ENCODE results near the gene CASK.

Gene CASK

GRCh38 chrX:41707218-41707617, 216.1 kb downstream of the CASK start:
- Histone ChIP-seq H3K4me3 (ENCODE audit: low read depth in 1 of 2, low read length in 2 of 2) (no peak overlapping the region), H3K27me3 (ENCODE audit: control insufficient read depth in 1 of 2, insufficient read depth in 2 of 2, low read length in 2 of 2) (no peaks in the 10 kb centered on the region), H3K27ac (ENCODE audit: low read depth, low read length) (no peak overlapping the region), H3K9ac (ENCODE audit: low read depth in 1 of 2, low read length in 2 of 2) (no peak overlapping the region), H3K9me3 (ENCODE audit: control insufficient read depth in 1 of 2, low read length in 2 of 2) (no peaks in the 10 kb centered on the region), H3K36me3 (ENCODE audit: control insufficient read depth in 1 of 2, insufficient read depth in 2 of 2, low read length in 2 of 2) (no peaks in the 10 kb centered on the region), H3K4me1 (ENCODE audit: control insufficient read depth in 1 of 2, insufficient read depth in 2 of 2, low read length in 2 of 2) (no peaks in the 10 kb centered on the region)

GRCh38 chrX:41705680-41706374, 217.5 kb downstream of the CASK start:
- no peaks in the 10 kb centered on the region for H3K9me3 ChIP-seq (ENCODE audit: control insufficient read depth in 1 of 2, low read length in 2 of 2)
- no peak overlapping the region for H3K27ac ChIP-seq (ENCODE audit: low read depth, low read length)
- no peaks in the 10 kb centered on the region for H3K4me1 ChIP-seq (ENCODE audit: control insufficient read depth in 1 of 2, insufficient read depth in 2 of 2, low read length in 2 of 2)
- no peak overlapping the region for H3K4me3 ChIP-seq (ENCODE audit: low read depth in 1 of 2, low read length in 2 of 2)
- H3K9ac ChIP-seq (ENCODE audit: low read depth in 1 of 2, low read length in 2 of 2): no peak overlapping the region
- no peaks in the 10 kb centered on the region for H3K36me3 ChIP-seq (ENCODE audit: control insufficient read depth in 1 of 2, insufficient read depth in 2 of 2, low read length in 2 of 2)
- no peaks in the 10 kb centered on the region for H3K27me3 ChIP-seq (ENCODE audit: control insufficient read depth in 1 of 2, insufficient read depth in 2 of 2, low read length in 2 of 2)

- Histone ChIP-seq H3K4me1 (ENCODE audit: control insufficient read depth in 1 of 2, insufficient read depth in 2 of 2, low read length in 2 of 2) (no peaks in the 10 kb centered on the region), H3K27ac (ENCODE audit: low read depth, low read length) (no peak overlapping the region), H3K36me3 (ENCODE audit: control insufficient read depth in 1 of 2, insufficient read depth in 2 of 2, low read length in 2 of 2) (no peaks in the 10 kb centered on the region), H3K27me3 (ENCODE audit: control insufficient read depth in 1 of 2, insufficient read depth in 2 of 2, low read length in 2 of 2) (no peaks in the 10 kb centered on the region), H3K4me3 (ENCODE audit: low read depth in 1 of 2, low read length in 2 of 2) (no peak overlapping the region), H3K9ac (ENCODE audit: low read depth in 1 of 2, low read length in 2 of 2) (no peak overlapping the region), H3K9me3 (ENCODE audit: control insufficient read depth in 1 of 2, low read length in 2 of 2) (no peaks in the 10 kb centered on the region)
Measured at GRCh38 chrX:41705042-41705441, 218.3 kb downstream of the CASK start.

DNA sequence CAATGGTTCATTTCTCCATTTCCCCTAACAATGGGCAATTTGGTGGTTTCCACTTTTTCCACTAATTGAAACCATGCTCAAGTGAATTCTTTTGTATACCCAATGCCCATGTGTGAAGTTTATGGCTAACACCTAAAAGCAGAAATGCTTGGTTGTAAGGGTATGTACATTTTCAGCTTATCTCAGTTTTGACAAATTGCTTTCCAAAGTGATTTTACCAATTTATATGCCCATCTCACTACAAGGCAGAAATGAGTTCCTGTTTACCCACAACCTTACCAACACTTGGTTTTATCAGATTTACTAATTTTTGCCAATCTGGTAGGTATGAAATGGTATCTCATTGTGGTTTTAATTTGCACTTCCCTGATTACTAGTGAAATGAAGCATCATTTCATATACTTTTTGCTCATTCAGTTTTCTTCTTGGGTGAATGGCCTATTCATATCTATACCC, 219.8 kb downstream of the CASK start:
- H3K36me3 ChIP-seq (ENCODE audit: control insufficient read depth in 1 of 2, insufficient read depth in 2 of 2, low read length in 2 of 2): no peaks in the 10 kb centered on the region
- H3K27ac ChIP-seq (ENCODE audit: low read depth, low read length): no peak overlapping the region
- no peak overlapping the region for H3K9ac ChIP-seq (ENCODE audit: low read depth in 1 of 2, low read length in 2 of 2)
- H3K4me3 ChIP-seq (ENCODE audit: low read depth in 1 of 2, low read length in 2 of 2): no peak overlapping the region
- H3K27me3 ChIP-seq (ENCODE audit: control insufficient read depth in 1 of 2, insufficient read depth in 2 of 2, low read length in 2 of 2): no peaks in the 10 kb centered on the region
- H3K4me1 ChIP-seq (ENCODE audit: control insufficient read depth in 1 of 2, insufficient read depth in 2 of 2, low read length in 2 of 2): peaks cover 0 to 3% of the 10 kb centered on the region in 2 donors
- no peaks in the 10 kb centered on the region for H3K9me3 ChIP-seq (ENCODE audit: control insufficient read depth in 1 of 2, low read length in 2 of 2)

DNA sequence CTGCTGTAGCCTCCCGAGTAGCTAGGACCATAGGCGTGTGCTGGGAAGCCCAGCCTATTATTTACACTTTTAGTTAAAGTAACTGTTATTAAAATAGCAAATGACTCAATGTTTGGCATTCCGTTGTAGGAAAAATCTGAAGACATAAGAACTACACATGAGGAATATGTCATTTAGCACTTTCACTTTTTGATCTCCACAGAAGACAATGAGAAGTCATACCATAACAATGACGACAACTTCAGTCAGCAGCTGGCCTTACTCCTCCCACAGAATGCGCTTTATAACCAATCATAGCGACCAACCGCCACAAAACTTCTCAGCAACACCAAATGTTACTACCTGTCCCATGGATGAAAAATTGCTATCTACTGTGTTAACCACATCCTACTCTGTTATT, 227.9 kb downstream of the CASK start:
- no peak overlapping the region for H3K9ac ChIP-seq (ENCODE audit: low read depth in 1 of 2, low read length in 2 of 2)
- H3K9me3 ChIP-seq (ENCODE audit: control insufficient read depth in 1 of 2, low read length in 2 of 2): no peaks in the 10 kb centered on the region
- H3K27me3 ChIP-seq (ENCODE audit: control insufficient read depth in 1 of 2, insufficient read depth in 2 of 2, low read length in 2 of 2): no peaks in the 10 kb centered on the region
- peaks cover 0 to 6% of the 10 kb centered on the region in 2 donors for H3K4me1 ChIP-seq (ENCODE audit: control insufficient read depth in 1 of 2, insufficient read depth in 2 of 2, low read length in 2 of 2)
- H3K4me3 ChIP-seq (ENCODE audit: low read depth in 1 of 2, low read length in 2 of 2): no peak overlapping the region
- no peak overlapping the region for H3K27ac ChIP-seq (ENCODE audit: low read depth, low read length)
- peaks cover 0 to 3% of the 10 kb centered on the region in 2 donors for H3K36me3 ChIP-seq (ENCODE audit: control insufficient read depth in 1 of 2, insufficient read depth in 2 of 2, low read length in 2 of 2)

GRCh38 chrX:41693024-41693423, 230.3 kb downstream of the CASK start:
- Histone ChIP-seq H3K27ac (ENCODE audit: low read depth, low read length) (no peak overlapping the region), H3K36me3 (ENCODE audit: control insufficient read depth in 1 of 2, insufficient read depth in 2 of 2, low read length in 2 of 2) (peaks cover 0 to 3% of the 10 kb centered on the region in 2 donors), H3K27me3 (ENCODE audit: control insufficient read depth in 1 of 2, insufficient read depth in 2 of 2, low read length in 2 of 2) (no peaks in the 10 kb centered on the region), H3K9ac (ENCODE audit: low read depth in 1 of 2, low read length in 2 of 2) (no peak overlapping the region), H3K9me3 (ENCODE audit: control insufficient read depth in 1 of 2, low read length in 2 of 2) (no peaks in the 10 kb centered on the region), H3K4me1 (ENCODE audit: control insufficient read depth in 1 of 2, insufficient read depth in 2 of 2, low read length in 2 of 2) (peaks cover 0 to 3% of the 10 kb centered on the region in 2 donors), H3K4me3 (ENCODE audit: low read depth in 1 of 2, low read length in 2 of 2) (no peak overlapping the region)

DNA sequence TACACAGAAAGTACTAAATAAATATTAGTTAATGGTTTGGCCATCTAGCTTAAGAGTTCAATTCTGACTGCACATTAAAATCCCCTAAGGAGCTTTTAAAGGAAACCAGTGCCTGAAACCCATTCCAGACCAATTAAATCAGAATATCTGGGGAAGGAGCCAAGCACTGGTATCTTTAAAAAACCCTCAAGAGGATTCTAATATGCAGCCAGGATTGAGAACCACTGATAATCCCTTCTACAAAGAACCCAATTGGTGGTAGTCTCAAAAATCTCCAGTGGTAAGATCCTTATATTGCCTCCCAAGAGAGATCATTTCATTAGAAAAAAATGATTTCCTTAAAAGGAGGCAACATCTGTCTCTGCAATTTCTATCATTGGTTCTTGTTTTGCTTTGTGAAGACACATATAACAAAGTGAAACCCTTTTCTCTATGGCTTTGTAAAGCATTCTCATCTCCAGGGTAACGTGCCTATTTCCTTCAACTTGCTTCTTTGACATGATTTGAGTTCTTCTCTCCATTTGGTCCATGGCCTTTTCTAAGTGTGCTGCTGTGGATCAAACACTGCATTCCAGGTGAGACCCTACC, 231.1 kb downstream of the CASK start:
- Histone ChIP-seq H3K4me3 (ENCODE audit: low read depth in 1 of 2, low read length in 2 of 2) (no peak overlapping the region), H3K9ac (ENCODE audit: low read depth in 1 of 2, low read length in 2 of 2) (no peak overlapping the region), H3K27me3 (ENCODE audit: control insufficient read depth in 1 of 2, insufficient read depth in 2 of 2, low read length in 2 of 2) (no peaks in the 10 kb centered on the region), H3K36me3 (ENCODE audit: control insufficient read depth in 1 of 2, insufficient read depth in 2 of 2, low read length in 2 of 2) (peaks cover 0 to 3% of the 10 kb centered on the region in 2 donors), H3K4me1 (ENCODE audit: control insufficient read depth in 1 of 2, insufficient read depth in 2 of 2, low read length in 2 of 2) (peaks cover 0 to 3% of the 10 kb centered on the region in 2 donors), H3K27ac (ENCODE audit: low read depth, low read length) (no peak overlapping the region), H3K9me3 (ENCODE audit: control insufficient read depth in 1 of 2, low read length in 2 of 2) (no peaks in the 10 kb centered on the region)

DNA sequence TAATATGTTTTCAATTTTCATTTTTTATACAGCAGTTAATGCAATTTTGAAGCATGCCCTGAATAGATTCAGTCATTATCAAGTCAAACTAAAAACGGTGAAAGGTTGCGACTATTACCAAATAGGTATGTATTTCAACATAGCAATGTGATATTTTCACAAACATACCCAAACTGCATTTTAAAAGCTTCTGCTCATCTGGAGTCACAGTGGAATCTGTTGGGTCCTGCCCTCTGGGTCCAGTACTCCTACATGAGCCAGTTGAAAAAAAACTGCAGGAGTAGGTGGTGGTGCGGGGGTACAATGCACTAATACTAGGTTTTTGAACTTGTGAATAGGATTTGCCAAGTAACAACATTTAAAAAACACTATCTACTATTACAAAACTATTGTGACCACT, 233.6 kb downstream of the CASK start:
- no peak overlapping the region for H3K9ac ChIP-seq (ENCODE audit: low read depth in 1 of 2, low read length in 2 of 2)
- H3K27me3 ChIP-seq (ENCODE audit: control insufficient read depth in 1 of 2, insufficient read depth in 2 of 2, low read length in 2 of 2): no peaks in the 10 kb centered on the region
- peaks cover 0 to 3% of the 10 kb centered on the region in 2 donors for H3K4me1 ChIP-seq (ENCODE audit: control insufficient read depth in 1 of 2, insufficient read depth in 2 of 2, low read length in 2 of 2)
- H3K9me3 ChIP-seq (ENCODE audit: control insufficient read depth in 1 of 2, low read length in 2 of 2): no peaks in the 10 kb centered on the region
- no peak overlapping the region for H3K4me3 ChIP-seq (ENCODE audit: low read depth in 1 of 2, low read length in 2 of 2)
- H3K36me3 ChIP-seq (ENCODE audit: control insufficient read depth in 1 of 2, insufficient read depth in 2 of 2, low read length in 2 of 2): no peaks in the 10 kb centered on the region
- H3K27ac ChIP-seq (ENCODE audit: low read depth, low read length): no peak overlapping the region

DNA sequence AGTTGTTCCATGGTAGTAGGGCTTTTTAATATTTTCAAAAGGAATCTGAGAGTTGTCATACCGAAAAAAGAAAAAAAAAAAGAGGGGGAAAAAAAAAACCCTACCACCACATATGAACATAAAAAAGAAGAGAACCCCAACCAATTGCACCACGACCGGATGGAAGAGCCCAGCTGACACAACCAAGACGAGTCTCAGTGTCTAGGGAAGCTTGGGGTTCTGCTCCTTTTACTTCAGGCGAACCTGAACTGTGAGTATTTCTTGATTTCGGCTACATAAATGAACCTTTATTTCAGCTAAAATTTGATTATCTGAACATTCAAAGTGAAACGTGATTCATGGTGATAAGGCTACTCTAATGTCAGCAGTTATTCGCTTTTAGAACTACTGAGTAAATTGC, 234.5 kb downstream of the CASK start, which contains the start of gene GPR34:
Gene GPR34 (plus strand): TSS at position 139 of the 400 bp plus-strand sequence. CDS start 6,661 bp downstream, outside the sequence.
- H3K4me1 ChIP-seq (ENCODE audit: control insufficient read depth in 1 of 2, insufficient read depth in 2 of 2, low read length in 2 of 2): no peaks in the 10 kb centered on the region
- H3K36me3 ChIP-seq (ENCODE audit: control insufficient read depth in 1 of 2, insufficient read depth in 2 of 2, low read length in 2 of 2): no peaks in the 10 kb centered on the region
- no peaks in the 10 kb centered on the region for H3K9me3 ChIP-seq (ENCODE audit: control insufficient read depth in 1 of 2, low read length in 2 of 2)
- no peaks in the 10 kb centered on the region for H3K27me3 ChIP-seq (ENCODE audit: control insufficient read depth in 1 of 2, insufficient read depth in 2 of 2, low read length in 2 of 2)
- no peak within 1 kb of the TSS for H3K4me3 ChIP-seq (ENCODE audit: low read depth in 1 of 2, low read length in 2 of 2)
- no peak within 1 kb of the TSS for H3K9ac ChIP-seq (ENCODE audit: low read depth in 1 of 2, low read length in 2 of 2)
- no peak within 1 kb of the TSS for H3K27ac ChIP-seq (ENCODE audit: low read depth, low read length)

- Histone ChIP-seq H3K4me3 (ENCODE audit: low read depth in 1 of 2, low read length in 2 of 2) (no peak overlapping the region), H3K27me3 (ENCODE audit: control insufficient read depth in 1 of 2, insufficient read depth in 2 of 2, low read length in 2 of 2) (no peaks in the 10 kb centered on the region), H3K27ac (ENCODE audit: low read depth, low read length) (no peak overlapping the region), H3K4me1 (ENCODE audit: control insufficient read depth in 1 of 2, insufficient read depth in 2 of 2, low read length in 2 of 2) (no peaks in the 10 kb centered on the region), H3K9me3 (ENCODE audit: control insufficient read depth in 1 of 2, low read length in 2 of 2) (no peaks in the 10 kb centered on the region), H3K9ac (ENCODE audit: low read depth in 1 of 2, low read length in 2 of 2) (no peak overlapping the region), H3K36me3 (ENCODE audit: control insufficient read depth in 1 of 2, insufficient read depth in 2 of 2, low read length in 2 of 2) (no peaks in the 10 kb centered on the region)
Measured at GRCh38 chrX:41688156-41688555, 235.2 kb downstream of the CASK start.
